ENCODE data around the gene RAP1GDS1.
"Not testable (repeated sequence)": the region's sequence is repeated elsewhere in the genome, so short reads cannot be mapped to it uniquely, and the experiment has no call there.

The RAP1GDS1 gene

DNA sequence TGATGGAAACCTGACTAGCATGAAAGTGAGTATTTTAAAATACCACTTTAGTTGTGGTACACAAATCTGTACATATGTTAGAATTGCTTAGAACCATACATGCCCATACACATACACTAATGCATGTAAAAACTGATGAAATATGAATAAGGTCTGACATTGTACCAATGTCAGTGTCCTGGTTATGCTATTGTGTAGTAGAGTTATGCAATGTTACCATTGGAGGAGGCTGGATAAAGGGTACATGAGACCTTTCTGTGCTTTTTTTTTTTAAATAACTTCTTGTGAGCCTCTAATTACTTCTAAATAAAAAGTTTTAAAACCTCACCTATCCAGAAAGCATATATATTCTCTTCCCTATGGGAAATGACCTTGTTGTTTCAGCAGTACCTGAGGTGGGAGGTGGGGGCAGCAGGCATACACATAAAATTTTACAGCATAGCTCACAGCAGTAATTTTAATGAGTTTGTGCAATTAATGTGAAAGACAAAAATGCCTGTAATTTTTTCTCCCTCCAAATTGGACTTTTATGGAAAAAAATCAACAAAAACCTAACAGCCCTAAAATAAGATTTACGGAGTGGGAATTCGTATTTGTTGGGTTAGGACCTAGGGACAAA is 97.6 kb downstream of the RAP1GDS1 start:
- no peak for DNase-seq

DNA sequence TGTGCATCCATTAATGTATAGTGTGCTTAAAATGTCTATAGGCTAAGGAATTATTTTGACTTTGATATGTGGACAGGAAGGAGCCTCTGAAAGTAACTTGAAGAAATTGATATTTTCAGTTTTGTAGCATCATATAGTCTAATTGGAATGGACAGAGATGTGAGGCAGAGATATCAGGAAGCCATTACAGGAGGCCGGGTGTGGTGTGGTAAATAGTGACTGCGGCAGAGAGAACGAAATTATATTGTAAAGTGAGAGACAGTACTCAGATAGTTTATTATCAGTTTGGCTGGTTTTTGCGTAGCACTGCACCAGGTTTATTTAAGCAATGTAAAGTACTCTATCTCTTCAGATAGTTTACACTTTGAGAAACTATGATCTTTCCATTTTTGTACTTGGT is 98.5 kb downstream of the RAP1GDS1 start:
- DNase-seq = no peak

DNA sequence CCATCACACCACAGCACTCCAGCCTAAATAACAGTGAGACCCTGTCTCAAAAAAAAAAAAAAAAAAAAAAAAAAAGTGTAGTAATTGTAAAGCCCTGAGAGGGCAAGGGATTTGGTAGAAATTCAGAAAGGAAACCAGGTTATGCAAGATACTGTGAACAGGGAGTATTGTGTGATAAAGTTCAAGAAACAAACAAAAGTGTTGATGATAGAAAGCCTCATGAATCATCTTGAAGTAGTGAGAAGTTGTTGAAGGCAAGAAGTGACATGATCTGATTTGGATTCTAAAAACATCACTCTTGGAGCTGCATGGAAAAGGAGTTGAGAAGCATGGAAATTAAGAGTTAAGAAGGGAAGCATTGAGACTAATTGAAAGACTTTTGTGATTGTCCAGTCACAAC is 102.2 kb downstream of the RAP1GDS1 start:
- DNase-seq = no peak

DNA sequence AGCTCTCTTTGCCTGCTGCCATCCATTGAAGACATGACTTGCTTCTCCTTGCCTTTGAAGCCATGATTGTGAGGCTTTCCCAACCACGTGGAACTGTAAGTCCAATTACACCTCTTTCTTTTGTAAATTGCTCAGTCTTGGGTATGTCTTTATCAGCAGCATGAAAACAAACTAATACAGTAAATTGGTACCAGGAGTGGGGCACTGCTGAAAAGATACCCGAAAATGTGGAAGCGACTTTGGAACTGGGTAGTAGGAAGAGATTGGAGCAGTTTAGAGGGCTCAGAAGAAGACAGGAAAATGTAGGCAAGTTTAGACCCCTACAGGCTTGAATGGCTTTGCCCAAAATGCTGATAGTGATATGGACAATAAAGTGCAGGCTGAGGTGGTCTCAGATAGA is 105.1 kb downstream of the RAP1GDS1 start:
- DNase-seq = not testable (repeated sequence)

DNA sequence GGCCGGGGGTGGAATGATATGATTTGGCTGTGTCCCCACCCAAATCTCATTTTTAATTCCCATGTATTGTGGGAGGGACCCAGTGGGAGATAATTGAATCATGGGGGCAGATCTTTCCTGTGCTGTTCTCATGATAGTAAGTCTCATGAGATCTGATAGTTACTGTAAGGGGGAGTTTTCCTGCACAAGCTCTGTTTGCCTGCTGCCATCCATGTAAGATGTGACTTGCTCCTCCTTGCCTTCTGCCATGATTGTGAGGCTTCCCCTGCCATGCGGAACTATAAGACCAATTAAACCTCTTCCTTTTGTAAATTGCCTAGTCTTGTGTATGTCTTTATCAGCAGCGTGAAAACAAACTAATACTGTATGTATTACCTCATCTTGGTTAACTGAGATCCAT is 106.8 kb downstream of the RAP1GDS1 start:
- not testable (repeated sequence) for DNase-seq

DNA sequence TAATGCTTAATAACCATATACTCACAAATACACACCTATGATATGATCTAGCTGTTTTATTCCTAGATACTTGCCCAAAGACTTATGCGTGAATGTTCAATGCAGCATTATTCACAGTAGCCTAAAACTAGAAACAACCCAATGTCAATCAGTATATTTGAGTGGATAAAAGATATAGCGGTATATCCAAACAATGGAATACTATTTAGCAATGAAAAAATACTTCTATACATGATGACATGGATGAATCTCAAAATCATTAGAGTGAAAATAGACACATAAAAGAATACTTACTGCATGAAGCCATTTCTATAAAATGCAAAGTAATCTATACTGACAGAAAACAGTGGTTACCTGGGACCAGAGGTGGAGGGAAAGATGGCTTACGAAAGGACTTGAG is 108.1 kb downstream of the RAP1GDS1 start:
- no peak for DNase-seq

DNA sequence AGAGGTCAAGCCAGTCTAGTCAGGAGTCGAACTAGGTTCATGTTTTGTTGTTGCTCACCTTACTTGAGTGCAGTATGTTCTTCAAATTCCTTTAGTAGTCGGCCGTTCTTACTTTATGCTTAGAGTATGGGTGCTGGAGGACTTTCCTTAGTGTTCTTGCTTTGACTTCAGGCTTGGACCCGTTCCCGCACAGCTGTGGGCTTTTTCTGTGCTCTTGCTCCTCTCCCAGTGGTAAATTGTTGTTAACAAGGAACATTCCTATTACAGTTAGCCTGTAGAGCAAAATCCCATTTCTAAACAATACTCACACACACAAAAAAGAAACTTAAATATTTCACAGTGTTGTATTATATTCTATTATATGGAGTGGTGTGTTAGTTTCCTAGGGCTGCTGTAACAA is 113.5 kb downstream of the RAP1GDS1 start:
- no peak for DNase-seq

DNA sequence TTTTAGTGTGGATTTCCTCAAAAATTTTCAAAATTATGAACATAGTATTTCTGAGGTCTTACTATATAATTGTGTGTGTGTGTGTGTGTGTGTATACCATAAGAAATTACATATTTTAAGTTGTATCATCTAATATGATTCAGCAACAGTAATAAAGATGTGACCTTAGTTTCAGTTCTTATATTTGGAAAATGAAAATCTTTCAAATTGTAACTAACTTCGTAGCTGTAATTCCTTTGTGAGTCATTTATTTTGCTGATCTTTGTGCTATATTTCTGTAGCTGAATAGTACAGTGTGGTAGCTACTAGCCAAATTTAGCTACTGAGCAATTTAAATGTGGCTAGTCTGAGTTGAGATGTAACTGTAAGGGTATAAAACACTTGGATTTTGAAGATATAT is 116.4 kb downstream of the RAP1GDS1 start:
- DNase-seq = no peak

DNA sequence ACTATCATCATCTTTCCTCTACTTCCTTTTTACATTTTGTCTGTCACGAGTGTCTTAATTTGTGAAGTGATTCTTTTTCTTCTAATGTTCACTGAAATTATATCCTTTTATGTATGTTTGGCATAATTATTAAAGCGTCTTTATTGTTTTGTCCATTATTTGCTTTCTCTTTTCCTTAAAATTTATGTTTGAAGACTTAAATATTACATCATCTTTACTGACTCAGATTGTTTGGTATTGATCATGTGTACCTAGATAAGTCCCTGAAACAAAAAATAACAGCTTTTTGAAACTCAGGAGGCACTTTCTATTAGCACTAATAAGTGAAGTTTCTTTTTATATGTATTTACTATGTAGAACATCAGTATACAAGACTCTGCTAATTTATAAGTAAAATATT is 120.1 kb downstream of the RAP1GDS1 start:
- DNase-seq = no peak

DNA sequence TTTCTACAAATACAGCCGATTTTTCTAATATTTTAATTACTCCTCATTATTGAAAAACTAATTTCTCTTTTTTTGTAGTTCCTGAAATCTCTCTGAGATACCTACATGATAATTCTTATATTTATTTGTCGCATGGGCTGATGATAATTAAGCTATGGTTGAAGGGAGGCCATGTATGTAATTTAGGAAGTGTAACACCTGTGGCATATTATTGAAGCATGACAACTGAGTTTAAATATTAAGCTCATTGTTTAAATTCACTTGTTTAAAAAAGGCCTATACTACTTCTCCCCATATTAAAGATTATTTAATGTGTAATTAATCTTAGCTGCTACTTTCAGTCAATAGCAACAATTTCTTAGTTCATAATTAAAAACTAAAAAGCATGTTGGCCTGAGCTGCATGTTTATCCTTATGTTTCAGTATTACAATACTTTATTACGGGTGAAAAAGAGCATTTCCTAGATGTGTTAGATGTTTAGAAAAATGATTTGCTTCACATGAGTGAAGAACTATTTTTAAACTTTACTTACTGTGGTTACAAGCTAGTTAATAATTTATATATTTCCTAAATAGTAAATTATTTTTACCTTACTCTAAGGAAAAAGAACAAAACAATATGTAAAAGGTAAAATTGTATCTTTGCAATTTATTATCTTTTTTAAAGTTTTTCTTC is 122.4 kb downstream of the RAP1GDS1 start:
- no peak for DNase-seq

DNA sequence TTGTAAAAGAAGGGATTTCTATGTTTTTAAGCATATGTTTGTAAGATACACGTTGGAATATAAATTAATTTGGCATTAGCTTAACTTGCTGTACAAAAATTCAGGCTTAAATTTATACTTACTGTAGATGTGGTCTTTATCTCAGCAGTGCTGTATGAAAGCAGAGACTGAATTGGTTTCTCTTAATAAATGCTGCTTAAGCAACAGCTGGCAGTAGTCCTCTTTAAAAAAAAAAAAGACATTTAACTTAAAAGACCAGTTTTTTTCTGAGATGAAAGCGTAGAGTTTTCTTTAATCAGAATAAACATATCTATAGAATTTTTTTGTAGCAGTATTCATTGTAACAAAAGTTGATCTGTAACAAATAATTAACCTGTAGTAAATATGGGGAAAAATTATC is 124.6 kb downstream of the RAP1GDS1 start:
- DNase-seq = no peak

DNA sequence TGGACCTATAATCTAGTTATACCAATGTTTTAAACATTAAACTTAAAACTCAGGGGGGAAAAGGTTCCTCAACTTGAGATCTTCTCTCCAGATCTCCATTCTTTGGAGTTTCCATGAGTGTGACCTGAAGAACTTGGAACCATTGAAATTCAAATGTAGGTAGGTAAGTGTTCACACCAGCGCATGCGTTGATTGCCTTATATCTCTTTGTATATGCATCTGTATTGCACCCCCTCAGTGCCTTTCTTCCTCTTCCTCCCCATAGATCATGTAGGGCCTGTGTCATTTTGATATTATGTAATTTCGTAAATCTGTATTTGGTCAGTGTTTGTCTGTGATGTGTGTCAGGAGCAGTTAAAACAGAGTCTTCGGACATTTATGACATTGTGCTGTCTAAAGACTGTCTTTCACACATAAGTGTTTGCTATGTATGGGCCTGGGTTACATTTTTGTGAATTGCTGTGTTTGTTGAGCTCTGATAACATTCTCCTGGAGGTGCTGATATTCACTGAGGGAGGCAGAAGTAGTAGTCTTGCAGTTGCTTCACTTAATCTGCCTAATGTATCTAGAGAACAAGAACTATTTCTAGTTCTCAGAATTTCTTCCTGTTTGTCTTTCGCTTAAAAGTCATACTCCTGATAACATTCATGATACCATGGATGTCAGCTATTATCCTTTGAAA is 126.3 kb downstream of the RAP1GDS1 start:
- no peak for DNase-seq

DNA sequence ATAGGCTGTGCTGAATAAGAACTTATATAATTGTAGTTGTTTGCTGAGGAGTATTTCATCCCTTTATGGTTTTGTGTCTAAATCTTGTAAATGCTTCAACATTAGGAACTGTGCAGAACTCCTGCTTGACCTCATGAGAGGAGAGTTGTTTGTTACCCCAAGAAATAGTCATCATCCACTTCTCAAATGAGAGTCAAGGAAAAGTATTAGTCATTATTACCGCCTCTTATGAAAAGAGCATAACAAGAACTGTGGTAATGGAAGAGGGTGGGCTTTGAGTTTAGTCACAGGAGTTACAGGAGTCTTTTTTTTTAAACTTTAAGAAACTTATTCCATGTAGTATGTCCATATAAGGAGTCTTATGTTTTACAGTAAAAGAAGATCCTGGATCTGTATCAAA is 132.9 kb downstream of the RAP1GDS1 start:
- DNase-seq = no peak

DNA sequence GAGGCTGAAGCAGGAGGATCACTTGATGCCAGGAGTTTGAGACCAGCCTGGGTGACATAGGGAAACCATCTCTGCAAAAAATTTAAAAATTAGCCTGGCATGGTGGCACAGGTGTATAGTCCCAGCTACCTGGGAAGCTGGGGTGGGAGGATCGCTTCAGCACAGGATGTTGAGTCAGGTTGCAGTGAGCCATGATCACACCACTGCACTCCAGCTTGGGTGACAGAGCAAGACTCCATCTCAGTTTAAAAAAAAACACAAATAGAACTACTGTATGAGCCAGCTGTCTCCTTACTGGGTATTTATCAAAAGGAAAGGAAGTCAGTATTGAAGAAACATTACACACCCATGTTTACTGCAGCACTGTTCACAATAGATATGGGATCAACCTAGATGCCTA is 138.7 kb downstream of the RAP1GDS1 start:
- no peak for DNase-seq

DNA sequence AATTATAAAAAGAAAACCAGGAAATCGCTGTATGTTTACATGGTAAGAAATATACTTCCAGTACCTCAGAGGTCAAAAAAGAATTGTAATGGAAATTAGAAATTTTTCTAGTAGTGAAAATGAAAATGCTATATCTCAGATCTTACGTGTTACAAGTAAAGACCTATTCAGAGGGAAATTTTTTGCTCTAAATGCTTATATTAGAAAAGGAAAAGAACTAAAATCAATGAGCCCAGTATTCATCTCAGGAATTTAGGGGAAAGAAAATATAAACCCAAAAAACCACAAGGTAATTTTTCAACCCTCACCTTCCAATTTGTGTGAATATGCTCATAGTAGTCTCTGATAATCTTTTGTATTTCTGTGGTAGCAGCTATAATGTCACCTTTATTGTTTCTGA is 145.6 kb downstream of the RAP1GDS1 start:
- DNase-seq = no peak

DNA sequence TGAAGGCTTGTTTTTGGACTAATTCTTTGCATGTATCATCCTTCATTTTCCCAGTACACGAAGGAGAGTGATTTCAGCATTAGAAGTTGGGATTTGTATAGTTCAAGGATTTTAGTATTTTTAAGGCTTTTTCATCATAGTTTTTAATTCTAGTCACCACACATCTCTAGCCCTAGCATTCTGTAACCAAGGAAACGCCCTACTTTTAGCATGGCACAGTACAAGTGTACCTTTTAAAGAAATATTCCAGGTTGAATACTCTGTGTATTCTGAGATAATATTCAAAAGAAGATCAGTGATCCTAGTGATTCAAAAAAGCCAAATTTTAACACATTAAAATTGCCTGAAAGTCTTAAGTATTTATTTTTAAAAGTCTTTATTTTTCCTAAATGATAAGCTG is 150.5 kb downstream of the RAP1GDS1 start:
- DNase-seq = no peak

DNA sequence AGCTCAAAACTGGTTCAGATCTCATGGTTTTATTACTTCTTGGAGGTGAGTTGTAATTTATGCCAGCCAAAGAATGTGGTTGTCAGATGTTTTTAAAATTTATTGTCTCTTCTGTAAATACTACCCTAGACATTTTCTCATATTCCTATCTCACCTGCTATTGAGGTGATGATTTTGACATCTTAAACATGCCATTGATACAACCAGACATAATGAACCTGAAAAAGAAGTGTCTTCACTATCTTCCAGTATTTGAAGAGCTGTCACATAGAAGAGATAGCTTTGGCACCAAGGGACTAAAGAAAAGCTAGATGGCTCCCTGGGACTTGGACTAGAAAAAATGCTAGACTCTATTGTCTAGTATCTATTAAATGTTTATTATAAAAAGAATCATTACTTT is 155.7 kb downstream of the RAP1GDS1 start:
- DNase-seq = no peak

DNA sequence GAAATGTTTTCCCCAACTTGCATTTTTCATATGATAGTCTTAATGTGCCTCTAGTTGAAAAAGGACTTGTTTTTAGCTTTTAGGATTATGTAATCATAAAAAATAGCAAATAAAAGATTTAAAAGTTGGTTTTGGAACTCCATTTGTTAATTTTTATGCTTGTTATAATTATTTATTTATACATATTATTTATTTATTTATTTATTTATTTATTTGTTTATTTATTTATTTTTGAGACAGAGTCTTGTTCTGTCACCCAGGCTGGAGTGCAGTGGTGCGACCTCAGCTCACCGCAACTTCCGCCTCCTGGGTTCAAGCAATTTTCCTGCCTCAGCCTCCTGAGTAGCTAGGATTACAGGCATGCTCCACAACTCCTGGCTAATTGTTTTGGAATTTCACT is 159.0 kb downstream of the RAP1GDS1 start:
- DNase-seq = not testable (repeated sequence)

DNA sequence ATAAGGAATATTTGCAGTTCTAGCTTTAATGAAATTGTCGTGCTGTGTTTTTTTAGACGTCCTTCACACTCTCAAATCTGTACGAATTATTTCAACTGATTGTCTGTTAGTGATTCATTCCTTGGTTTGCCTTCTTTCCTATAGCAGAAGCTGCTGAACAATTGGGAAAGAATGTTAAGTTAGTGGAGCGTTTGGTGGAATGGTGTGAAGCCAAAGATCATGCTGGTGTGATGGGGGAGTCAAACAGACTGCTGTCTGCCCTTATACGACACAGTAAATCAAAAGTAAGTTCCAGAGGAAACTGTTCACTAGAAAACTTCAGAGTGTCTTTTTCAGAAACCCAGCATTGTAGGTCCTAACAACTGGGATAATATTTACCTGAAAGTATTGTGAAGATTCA is 159.9 kb downstream of the RAP1GDS1 start:
- no peak for DNase-seq

DNA sequence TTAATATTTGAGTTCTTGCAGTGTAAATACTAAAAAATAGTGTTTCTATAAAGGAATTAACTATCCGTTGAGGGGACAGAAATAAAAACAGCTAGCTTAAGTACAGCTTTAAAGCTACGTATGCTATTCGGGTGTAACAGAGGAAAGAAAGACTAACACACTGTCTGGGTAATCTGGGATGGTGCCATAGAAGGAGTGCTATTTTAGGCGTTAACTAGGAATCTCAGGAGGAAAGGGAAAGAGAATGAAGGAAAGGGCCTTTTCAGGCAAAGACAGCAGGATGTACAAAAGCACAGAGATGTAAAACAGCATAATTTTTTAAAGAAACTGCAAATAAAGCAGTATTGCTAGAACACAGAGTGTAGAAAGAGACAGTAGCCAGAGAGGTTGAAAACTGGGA is 161.8 kb downstream of the RAP1GDS1 start:
- no peak for DNase-seq

DNA sequence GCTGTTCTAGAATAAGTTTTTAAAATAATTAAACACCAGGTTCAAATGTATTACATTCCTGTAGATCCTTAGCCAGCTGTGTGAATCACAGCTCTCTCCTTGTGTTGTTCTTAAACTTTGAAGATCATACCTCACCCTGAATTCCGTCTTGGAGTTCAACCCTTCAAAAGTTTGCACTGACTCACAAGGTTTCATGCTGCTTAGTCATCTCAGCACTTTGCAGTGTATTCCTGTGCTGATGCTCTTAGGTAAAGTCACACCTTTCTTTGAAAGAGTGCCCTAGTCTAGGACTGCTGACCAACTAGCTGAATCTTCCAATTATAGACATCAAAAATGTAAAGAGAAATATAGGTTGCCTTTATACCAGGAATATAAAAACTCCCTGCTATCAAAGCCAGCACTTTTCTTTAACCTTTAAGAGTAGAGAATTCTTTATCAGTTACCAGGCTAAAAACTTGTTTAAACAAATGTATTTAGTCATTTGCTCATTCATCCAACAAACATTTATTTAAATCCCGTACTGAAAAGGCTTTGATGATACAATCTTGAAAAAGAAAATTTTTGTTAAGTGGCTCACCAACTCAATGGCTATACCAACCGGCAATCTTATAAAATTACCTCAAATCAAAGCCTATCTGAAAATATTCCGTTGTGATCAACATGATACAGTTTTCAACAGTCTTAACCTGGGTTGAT is 169.7 kb downstream of the RAP1GDS1 start:
- DNase-seq = no peak

DNA sequence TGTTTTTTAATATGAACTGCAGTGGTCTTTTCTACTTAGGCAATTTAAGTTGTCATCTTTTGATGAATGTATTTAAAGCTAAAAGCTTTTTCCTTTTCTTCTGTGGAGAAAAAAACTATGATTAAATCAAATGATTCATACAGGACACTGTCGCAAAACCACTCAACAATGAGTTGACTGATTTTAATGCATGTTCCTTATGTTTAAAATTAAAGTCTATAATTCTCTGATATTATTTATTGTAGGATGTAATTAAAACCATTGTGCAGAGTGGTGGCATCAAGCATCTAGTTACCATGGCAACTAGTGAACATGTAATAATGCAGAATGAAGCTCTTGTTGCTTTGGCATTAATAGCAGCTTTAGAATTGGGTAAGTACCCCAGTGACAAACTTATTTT is 172.5 kb downstream of the RAP1GDS1 start:
- no peak for DNase-seq

DNA sequence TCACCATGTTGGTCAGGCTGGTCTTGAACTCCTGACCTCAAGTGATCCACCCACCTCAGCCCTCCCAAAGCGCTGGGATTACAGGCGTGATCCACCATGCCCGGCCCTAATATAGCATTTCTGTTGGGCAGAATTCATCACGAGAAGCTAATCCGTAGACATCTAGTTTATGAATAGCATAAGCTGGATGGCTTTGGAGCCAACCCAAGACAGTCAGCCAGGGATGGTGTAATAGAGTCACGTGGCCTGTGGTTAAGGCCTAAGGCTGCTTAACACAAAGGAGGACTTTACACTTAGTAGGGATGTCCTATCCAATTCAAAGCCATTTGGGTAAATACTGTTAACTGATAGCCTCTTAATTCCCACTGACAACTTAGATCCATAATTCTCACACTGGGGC is 173.6 kb downstream of the RAP1GDS1 start:
- no peak for DNase-seq

DNA sequence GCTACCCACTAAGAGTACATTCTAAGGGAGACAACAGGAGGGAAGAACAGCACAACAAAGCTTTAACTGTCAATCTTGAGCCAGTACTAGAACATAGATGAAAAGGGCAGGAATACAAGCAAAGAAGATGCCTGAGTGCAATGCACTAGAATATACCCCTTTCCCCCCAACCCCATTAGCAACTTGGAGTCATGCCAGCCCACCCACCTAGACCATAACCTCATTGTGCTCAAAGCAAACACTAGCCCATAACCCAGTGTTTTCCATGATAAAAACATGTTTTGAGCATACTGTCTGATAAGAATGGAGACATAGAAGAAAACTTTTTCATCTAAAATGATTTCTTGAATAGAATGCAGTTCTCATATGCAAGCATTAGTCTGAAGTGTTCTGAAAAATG is 183.2 kb downstream of the RAP1GDS1 start:
- no peak for DNase-seq
